ENCODE measurements around the gene UCMA.

UCMA gene

DNA sequence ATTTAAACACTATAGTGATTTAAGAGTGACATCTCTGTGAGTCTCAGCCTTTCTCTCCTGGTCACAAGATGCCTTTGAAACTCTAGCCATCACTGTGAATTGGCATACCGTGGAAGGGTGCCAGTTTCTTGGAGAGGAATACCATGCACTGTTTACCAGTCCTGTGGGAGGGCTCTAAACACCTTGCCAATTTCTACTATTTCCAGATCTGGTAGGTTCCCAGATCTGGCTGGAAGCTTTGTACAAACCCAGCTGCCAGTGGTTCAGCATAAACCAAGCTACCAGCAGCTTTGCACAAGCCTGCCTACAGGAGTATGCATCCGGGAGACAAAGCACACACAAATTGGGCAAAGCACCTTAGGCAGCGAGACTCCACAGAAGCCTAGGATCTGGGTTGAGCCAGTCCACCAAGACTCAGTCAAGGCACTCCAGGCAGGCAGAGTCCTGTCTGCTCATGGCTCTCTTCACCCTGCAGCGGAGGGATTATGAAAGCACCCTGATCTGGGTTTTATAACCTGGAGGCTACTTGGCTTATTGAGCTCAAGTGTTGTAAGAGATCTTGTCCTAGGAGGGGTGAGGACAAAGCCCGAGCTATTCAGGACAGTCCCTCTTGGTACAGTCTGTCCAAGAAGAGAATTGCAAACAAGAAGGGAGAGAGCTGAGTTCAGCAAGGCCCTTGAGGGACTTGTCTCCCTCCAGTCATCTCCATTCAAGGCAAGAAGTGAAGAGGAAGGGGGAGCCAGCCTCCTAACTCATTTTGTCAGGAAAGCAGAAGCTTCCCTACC is 49.3 kb downstream of the UCMA start:
- peak; percentile 4 to 55 for DNase-seq

DNA sequence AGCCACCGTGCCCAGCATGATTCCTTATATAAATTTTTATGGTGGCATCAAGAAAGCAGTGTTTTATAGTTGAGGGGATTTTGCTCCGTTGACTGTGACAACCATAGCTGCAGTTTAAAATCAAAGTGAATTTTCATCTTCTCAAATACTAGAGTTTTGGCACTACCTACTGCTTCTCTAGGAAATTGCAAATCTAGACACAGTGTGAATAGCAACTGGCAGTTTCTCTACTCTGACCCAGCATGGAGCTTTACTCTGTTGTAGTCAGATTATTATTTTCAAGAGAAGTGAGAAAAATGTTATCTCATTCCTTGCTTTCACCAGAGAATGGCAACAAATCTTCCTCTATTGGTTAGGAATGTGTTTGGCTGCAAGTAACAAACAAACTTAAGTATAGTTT is 49.9 kb downstream of the UCMA start:
- no peak for DNase-seq

DNA sequence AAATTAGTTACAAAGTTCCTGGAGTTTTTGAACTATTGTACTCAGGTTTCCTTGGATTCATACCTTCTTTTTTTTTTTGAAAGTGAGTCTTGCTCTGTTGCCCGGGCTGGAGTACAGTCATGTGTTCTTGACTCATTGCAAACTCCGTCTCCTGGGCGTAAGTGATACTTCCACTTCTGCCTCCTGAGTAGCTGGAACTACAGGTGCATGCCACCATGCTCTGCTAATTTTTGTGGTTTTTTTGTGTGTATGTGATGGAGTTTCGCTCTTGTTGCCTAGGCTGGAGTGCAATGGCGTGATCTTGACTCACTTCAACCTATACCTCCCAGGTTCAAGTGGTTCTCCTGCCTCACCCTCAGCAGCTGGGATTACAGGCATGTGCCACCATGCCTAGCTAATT is 50.5 kb downstream of the UCMA start:
- DNase-seq = no peak

DNA sequence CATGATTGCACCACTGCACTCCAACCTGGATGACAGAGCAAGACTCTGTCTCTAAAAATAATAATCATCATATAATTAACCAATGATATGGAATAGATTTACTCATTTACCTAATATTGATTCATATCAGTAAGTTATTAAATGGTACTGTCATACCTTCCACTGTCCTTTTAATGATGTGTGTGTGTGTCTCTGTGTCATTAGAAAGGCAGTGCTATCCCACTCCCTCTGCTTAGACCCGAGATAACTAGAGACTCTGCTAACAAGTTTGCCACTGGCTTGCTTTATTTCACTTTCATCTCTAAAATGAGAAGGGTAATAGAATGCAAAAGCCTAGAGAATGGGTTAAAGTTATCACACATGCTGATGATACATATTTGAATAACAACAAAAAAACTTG is 51.8 kb downstream of the UCMA start:
- no peak for DNase-seq

DNA sequence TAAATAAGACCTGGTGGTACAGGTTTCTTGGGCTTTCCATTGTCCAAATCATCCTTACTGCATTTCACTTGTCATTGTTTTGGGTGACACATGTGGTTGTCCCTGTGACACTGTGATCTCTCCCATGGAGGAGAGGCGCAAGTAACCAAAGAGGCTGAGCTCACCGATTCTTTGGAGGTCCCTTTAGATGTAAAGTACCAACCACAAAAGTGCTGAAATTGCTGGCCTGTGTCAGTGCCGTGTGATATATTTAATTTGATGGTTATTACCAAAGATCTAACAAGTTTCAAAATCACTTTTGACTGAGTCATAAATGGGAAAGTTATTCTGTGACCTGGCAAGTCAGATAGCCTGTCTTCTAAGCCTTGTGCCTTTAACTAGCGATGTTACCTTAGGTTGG is 53.4 kb downstream of the UCMA start:
- no peak for DNase-seq

DNA sequence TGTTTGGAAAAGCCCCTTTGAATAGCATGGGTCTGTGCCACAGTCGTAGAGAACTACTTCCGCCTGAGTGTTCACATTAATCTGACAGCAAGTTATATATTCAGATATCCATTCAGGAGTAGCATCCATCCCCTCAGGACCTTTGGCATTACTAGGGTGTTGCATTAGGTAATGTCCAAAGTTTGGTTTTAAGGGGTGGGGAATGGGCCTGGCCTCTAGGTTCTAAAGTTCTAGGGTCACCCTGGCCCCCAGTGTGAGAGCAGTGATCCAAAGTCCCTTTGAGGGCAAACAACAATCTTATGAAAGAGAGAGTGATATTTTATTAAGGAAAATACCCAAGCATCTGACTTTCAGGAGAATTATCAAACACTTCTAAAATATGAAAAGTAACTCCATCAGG is 60.6 kb downstream of the UCMA start:
- DNase-seq = no peak

Data from NCI-H446 (cell line).